ENCODE results near the gene PTGFR.
A peak's percentile ranks its signal among the peaks of the same experiment; 100 is the strongest.

Gene PTGFR, protein sequence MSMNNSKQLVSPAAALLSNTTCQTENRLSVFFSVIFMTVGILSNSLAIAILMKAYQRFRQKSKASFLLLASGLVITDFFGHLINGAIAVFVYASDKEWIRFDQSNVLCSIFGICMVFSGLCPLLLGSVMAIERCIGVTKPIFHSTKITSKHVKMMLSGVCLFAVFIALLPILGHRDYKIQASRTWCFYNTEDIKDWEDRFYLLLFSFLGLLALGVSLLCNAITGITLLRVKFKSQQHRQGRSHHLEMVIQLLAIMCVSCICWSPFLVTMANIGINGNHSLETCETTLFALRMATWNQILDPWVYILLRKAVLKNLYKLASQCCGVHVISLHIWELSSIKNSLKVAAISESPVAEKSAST

DNA sequence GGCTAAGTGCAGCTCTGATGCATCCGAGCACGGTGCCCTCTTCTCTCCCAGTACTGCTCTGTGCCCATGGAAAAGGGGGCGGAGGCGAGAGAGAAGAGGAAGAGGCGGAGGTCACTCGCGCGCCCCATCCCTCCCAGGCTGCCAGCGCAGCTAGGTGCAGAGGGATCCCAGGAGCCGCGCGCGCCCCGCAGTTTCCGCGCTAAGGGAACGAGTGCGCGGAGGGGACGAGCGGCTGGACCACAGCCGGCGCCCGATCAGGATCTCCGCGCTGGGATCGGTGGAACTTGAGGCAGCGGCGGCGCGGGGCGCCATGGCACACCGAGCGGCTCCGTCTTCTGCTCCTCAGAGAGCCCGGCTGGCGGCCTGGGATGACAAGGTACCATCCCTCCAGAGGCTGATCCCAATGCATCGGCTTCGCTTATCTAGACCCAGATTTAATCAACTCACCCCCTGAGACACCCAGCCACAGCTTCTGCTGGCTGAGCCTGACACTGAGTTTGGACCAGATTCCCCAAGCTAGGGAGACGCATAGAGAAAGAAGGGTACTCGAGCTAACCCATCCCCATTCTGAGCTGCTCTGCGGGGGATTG is at the start of gene PTGFR:
Gene PTGFR (plus strand): TSS at position 114 of the 590 bp plus-strand sequence. CDS start 1,770 bp downstream, outside the sequence.
- Histone ChIP-seq H3K4me3 (ENCODE audit: low read depth in 1 of 5, low read length in 5 of 5) (peak within 1 kb of the TSS; percentile 64 to 78 (median 65)), H3K27ac (ENCODE audit: low read depth, low read length) (peak within 1 kb of the TSS; percentile 26), H3K9ac (ENCODE audit: low read length in 5 of 5) (peak within 1 kb of the TSS in 1 of 5 donors; percentile 41), H3K27me3 (ENCODE audit: control insufficient read depth in 5 of 5, insufficient read depth in 4 of 5, low read length in 5 of 5) (peaks cover 0 to 16% (median 12%) of the 10 kb centered on the region in 5 donors), H3K4me1 (ENCODE audit: control insufficient read depth in 5 of 5, insufficient read depth in 5 of 5, low read length in 5 of 5) (peaks cover 0 to 17% (median 15%) of the 10 kb centered on the region in 5 donors), H3K9me3 (ENCODE audit: control insufficient read depth in 5 of 5, low read length in 5 of 5) (no peaks in the 10 kb centered on the region), H3K36me3 (ENCODE audit: control insufficient read depth in 5 of 5, insufficient read depth in 5 of 5, low read length in 5 of 5) (no peaks in the 10 kb centered on the region)

DNA sequence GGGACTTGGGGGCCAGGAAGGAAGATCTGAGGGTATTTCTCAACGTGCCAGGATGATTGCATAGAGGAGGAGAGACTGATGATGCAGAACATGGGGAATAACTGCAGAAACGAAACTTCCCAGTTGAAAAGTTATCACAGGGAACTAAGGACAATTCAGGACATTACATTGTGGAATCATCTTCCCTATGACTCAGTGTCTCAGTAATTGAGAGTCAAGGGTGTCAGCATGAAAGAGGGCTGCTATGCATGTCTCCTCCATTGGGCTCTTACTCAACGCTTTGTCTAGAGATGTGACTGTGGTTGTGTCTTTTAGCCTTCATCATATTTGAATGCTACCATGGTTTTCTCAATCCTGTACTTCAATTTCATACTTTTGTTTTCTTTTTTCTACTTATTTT is 48.9 kb upstream of the PTGFR start:
- H3K9me3 ChIP-seq (ENCODE audit: control insufficient read depth in 5 of 5, low read length in 5 of 5): no peaks in the 10 kb centered on the region
- no peaks in the 10 kb centered on the region for H3K4me1 ChIP-seq (ENCODE audit: control insufficient read depth in 5 of 5, insufficient read depth in 5 of 5, low read length in 5 of 5)
- H3K9ac ChIP-seq (ENCODE audit: low read length in 5 of 5): no peak overlapping the region
- H3K27me3 ChIP-seq (ENCODE audit: control insufficient read depth in 5 of 5, insufficient read depth in 4 of 5, low read length in 5 of 5): no peaks in the 10 kb centered on the region
- H3K27ac ChIP-seq (ENCODE audit: low read depth, low read length): no peak overlapping the region
- H3K36me3 ChIP-seq (ENCODE audit: control insufficient read depth in 5 of 5, insufficient read depth in 5 of 5, low read length in 5 of 5): no peaks in the 10 kb centered on the region
- H3K4me3 ChIP-seq (ENCODE audit: low read depth in 1 of 5, low read length in 5 of 5): no peak overlapping the region

DNA sequence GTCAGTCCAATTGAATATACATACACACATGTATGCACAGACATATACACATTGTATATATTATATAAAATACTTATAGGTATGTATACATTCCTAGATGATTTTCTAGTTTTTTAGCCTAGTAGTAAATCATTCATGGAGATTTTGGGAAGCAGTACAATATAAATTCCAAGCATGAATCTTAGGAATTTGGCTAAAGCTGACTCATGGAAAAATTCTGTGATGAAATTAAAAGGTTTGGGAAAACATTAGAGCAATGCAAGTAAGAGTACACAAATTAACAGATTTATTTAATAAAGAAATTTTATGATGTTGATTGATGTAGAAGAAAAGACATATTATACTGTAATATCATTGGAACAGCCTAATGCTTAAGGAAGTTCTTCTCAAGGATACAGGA is 43.7 kb upstream of the PTGFR start:
- no peak overlapping the region for H3K27ac ChIP-seq (ENCODE audit: low read depth, low read length)

DNA sequence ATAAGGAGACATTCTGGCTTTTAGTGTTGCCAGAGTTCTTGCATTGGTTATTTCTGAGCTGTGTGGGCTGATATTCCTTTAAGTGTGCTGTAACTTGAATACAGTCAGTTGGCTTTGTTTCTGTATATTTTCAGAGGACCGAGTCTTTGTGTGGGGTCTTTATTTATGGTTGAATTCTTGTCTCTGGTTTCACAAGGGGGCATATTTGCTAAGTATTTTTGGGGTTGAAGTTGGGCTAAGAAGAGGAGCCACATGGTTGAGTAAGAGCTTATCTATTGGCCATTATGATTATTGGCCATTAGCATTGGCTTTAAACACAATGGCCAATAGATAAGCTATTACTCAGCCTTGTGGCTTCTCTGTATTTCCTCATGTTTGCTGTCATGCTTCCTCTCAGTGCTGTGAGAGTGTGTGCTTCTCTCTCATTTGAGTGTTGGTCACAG is 26.3 kb upstream of the PTGFR start:
- H3K27ac ChIP-seq (ENCODE audit: low read depth, low read length): no peak overlapping the region
- H3K36me3 ChIP-seq (ENCODE audit: control insufficient read depth in 5 of 5, insufficient read depth in 5 of 5, low read length in 5 of 5): no peaks in the 10 kb centered on the region
- H3K9me3 ChIP-seq (ENCODE audit: control insufficient read depth in 5 of 5, low read length in 5 of 5): peaks cover 0 to 21% (median 15%) of the 10 kb centered on the region in 5 donors
- no peaks in the 10 kb centered on the region for H3K4me1 ChIP-seq (ENCODE audit: control insufficient read depth in 5 of 5, insufficient read depth in 5 of 5, low read length in 5 of 5)
- no peak overlapping the region for H3K9ac ChIP-seq (ENCODE audit: low read length in 5 of 5)
- H3K4me3 ChIP-seq (ENCODE audit: low read depth in 1 of 5, low read length in 5 of 5): no peak overlapping the region
- no peaks in the 10 kb centered on the region for H3K27me3 ChIP-seq (ENCODE audit: control insufficient read depth in 5 of 5, insufficient read depth in 4 of 5, low read length in 5 of 5)

More for the DNA sequence above, 43.7 kb upstream of the PTGFR start:
- peaks cover 0 to 3% (median 0%) of the 10 kb centered on the region in 5 donors for H3K9me3 ChIP-seq (ENCODE audit: control insufficient read depth in 5 of 5, low read length in 5 of 5)
- H3K27me3 ChIP-seq (ENCODE audit: control insufficient read depth in 5 of 5, insufficient read depth in 4 of 5, low read length in 5 of 5): no peaks in the 10 kb centered on the region
- H3K4me1 ChIP-seq (ENCODE audit: control insufficient read depth in 5 of 5, insufficient read depth in 5 of 5, low read length in 5 of 5): no peaks in the 10 kb centered on the region
- no peak overlapping the region for H3K9ac ChIP-seq (ENCODE audit: low read length in 5 of 5)
- H3K4me3 ChIP-seq (ENCODE audit: low read depth in 1 of 5, low read length in 5 of 5): no peak overlapping the region
- no peaks in the 10 kb centered on the region for H3K36me3 ChIP-seq (ENCODE audit: control insufficient read depth in 5 of 5, insufficient read depth in 5 of 5, low read length in 5 of 5)

DNA sequence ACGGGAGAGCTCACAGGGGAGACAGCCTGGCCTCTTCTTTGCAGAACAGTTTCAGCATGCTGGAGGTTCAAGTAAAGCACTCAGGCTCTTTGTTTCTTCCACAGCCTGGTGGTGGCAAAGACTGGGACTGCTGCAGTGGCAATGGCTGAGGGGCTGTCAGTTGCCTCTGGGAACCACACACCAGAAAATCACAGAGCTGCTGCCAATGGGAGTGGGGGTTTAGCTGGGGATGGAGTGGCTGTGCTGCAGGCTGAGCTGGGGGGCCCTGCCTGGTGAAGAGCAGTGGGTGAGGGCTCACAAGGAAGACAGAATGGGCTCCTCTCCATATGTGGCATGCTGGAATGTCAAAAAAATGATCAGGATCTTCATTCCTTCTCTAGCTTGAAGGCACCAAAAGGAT is 25.6 kb upstream of the PTGFR start:
- Histone ChIP-seq H3K27ac (ENCODE audit: low read depth, low read length) (no peak overlapping the region), H3K4me3 (ENCODE audit: low read depth in 1 of 5, low read length in 5 of 5) (no peak overlapping the region), H3K36me3 (ENCODE audit: control insufficient read depth in 5 of 5, insufficient read depth in 5 of 5, low read length in 5 of 5) (no peaks in the 10 kb centered on the region), H3K27me3 (ENCODE audit: control insufficient read depth in 5 of 5, insufficient read depth in 4 of 5, low read length in 5 of 5) (no peaks in the 10 kb centered on the region), H3K4me1 (ENCODE audit: control insufficient read depth in 5 of 5, insufficient read depth in 5 of 5, low read length in 5 of 5) (no peaks in the 10 kb centered on the region), H3K9me3 (ENCODE audit: control insufficient read depth in 5 of 5, low read length in 5 of 5) (peaks cover 0 to 21% (median 15%) of the 10 kb centered on the region in 5 donors), H3K9ac (ENCODE audit: low read length in 5 of 5) (no peak overlapping the region)

DNA sequence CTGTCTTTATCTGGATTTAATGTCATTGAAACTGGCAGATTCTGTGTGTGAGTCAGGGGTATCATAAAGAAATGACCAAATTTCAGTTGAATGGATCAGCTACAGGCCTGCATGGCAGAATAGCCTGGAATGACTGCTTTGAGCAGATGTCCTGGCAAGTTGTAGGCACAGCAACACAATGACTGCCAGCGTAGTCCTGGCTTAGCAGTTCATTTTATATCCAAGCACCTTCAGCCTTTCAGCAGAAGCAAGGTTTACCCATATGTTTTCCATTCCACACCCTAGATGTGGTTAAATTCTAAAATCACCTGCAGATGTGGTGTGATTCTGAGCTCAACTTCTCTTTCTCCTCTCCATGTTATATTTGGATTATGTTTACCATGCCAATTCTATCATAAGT is 22.3 kb upstream of the PTGFR start:
- no peak overlapping the region for H3K4me3 ChIP-seq (ENCODE audit: low read depth in 1 of 5, low read length in 5 of 5)
- no peak overlapping the region for H3K27ac ChIP-seq (ENCODE audit: low read depth, low read length)
- no peak overlapping the region for H3K9ac ChIP-seq (ENCODE audit: low read length in 5 of 5)

DNA sequence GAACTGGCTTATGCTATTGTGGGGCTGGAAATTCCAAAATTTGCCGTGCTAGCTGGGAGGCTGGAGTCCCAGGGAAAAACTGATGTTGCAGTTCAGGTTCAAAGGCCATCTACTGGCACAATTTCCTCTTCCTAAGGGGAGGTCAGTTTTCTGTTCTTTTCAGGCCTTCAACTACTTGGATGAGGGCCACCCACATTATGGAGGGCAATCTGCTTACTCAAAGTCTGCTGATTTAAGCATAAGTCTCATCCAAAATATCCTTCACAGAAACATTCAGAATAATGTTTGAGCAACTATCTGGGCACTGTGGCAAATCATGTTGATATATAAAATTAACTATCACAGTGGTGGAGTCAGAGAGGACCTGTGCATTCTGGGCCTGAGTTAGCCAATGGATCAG is 21.2 kb upstream of the PTGFR start:
- H3K4me3 ChIP-seq (ENCODE audit: low read depth in 1 of 5, low read length in 5 of 5): no peak overlapping the region
- H3K4me1 ChIP-seq (ENCODE audit: control insufficient read depth in 5 of 5, insufficient read depth in 5 of 5, low read length in 5 of 5): no peaks in the 10 kb centered on the region
- H3K9me3 ChIP-seq (ENCODE audit: control insufficient read depth in 5 of 5, low read length in 5 of 5): no peaks in the 10 kb centered on the region
- H3K9ac ChIP-seq (ENCODE audit: low read length in 5 of 5): no peak overlapping the region
- no peaks in the 10 kb centered on the region for H3K36me3 ChIP-seq (ENCODE audit: control insufficient read depth in 5 of 5, insufficient read depth in 5 of 5, low read length in 5 of 5)
- no peaks in the 10 kb centered on the region for H3K27me3 ChIP-seq (ENCODE audit: control insufficient read depth in 5 of 5, insufficient read depth in 4 of 5, low read length in 5 of 5)
- H3K27ac ChIP-seq (ENCODE audit: low read depth, low read length): no peak overlapping the region

More for the DNA sequence above, 22.3 kb upstream of the PTGFR start:
- no peaks in the 10 kb centered on the region for H3K27me3 ChIP-seq (ENCODE audit: control insufficient read depth in 5 of 5, insufficient read depth in 4 of 5, low read length in 5 of 5)
- H3K4me1 ChIP-seq (ENCODE audit: control insufficient read depth in 5 of 5, insufficient read depth in 5 of 5, low read length in 5 of 5): no peaks in the 10 kb centered on the region
- peaks cover 0 to 2% (median 0%) of the 10 kb centered on the region in 5 donors for H3K9me3 ChIP-seq (ENCODE audit: control insufficient read depth in 5 of 5, low read length in 5 of 5)
- H3K36me3 ChIP-seq (ENCODE audit: control insufficient read depth in 5 of 5, insufficient read depth in 5 of 5, low read length in 5 of 5): no peaks in the 10 kb centered on the region

DNA sequence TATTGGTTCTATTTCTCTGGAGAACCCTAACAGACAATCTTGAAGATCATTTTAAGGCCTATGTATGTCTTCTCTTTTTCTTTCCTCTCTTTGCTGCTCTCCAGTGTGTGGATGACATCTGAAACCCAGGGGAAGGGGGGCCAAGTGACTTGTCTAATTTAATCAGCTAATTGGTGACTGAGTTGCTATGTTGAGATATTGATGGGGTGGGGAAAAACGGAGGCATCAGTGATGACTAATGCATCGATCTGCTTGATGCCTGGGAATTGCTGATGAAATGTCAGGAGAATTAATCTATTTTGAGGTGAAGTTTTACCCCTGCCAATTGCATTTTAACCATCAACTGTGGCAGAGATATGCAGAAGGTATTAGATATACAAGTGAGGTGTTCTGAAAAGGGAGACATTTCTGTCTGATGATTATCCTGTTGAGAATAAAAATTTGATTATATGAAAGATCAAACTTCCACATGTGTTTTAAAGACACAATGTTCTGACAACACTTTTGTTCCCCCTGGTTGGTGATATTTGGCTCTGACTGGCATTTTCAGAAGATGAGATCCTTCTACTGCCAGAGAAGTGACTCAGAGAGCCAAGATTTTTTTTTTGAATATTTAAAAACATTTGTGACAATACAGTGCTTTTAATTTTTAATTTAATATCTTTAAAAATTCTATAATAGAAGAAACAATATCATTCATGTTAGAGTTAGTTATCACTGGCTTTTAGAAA is 18.7 kb upstream of the PTGFR start:
- no peaks in the 10 kb centered on the region for H3K36me3 ChIP-seq (ENCODE audit: control insufficient read depth in 5 of 5, insufficient read depth in 5 of 5, low read length in 5 of 5)
- H3K27ac ChIP-seq (ENCODE audit: low read depth, low read length): no peak overlapping the region
- H3K27me3 ChIP-seq (ENCODE audit: control insufficient read depth in 5 of 5, insufficient read depth in 4 of 5, low read length in 5 of 5): no peaks in the 10 kb centered on the region
- no peak overlapping the region for H3K4me3 ChIP-seq (ENCODE audit: low read depth in 1 of 5, low read length in 5 of 5)
- no peak overlapping the region for H3K9ac ChIP-seq (ENCODE audit: low read length in 5 of 5)
- peaks cover 0 to 7% (median 4%) of the 10 kb centered on the region in 5 donors for H3K4me1 ChIP-seq (ENCODE audit: control insufficient read depth in 5 of 5, insufficient read depth in 5 of 5, low read length in 5 of 5)
- H3K9me3 ChIP-seq (ENCODE audit: control insufficient read depth in 5 of 5, low read length in 5 of 5): no peaks in the 10 kb centered on the region

DNA sequence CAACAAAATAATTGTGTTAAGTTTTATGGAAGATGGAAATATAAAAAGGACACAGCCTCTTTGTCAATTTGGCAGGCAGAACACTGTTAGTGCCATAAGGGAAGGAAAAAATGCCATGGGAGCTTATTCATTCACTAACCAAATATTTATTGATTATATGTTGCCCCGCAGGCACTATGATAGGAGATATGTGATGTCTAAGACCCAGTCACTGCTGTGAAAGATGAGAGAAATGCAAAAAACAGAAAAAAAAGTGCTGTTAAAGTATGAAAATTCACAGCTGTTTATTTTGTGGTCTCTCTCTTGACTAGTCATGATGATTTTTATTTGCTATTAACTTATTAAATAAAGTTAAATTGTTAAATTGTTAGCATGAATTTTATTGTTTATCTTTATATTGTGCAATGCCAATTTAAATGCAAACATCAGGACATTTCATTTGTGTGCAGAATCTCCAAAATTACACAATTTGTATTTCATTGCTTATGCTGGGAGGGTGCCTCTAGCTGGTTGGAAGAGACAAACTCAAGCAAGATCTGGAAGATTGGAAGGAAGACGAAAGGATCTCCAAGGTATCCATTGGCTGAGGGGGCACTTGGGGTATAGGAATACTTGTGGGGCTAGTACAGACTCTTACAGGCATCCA is 17.8 kb upstream of the PTGFR start:
- no peak overlapping the region for H3K4me3 ChIP-seq (ENCODE audit: low read depth in 1 of 5, low read length in 5 of 5)
- H3K9me3 ChIP-seq (ENCODE audit: control insufficient read depth in 5 of 5, low read length in 5 of 5): no peaks in the 10 kb centered on the region
- H3K27ac ChIP-seq (ENCODE audit: low read depth, low read length): no peak overlapping the region
- no peak overlapping the region for H3K9ac ChIP-seq (ENCODE audit: low read length in 5 of 5)
- peaks cover 0 to 7% (median 4%) of the 10 kb centered on the region in 5 donors for H3K4me1 ChIP-seq (ENCODE audit: control insufficient read depth in 5 of 5, insufficient read depth in 5 of 5, low read length in 5 of 5)
- no peaks in the 10 kb centered on the region for H3K36me3 ChIP-seq (ENCODE audit: control insufficient read depth in 5 of 5, insufficient read depth in 5 of 5, low read length in 5 of 5)
- no peaks in the 10 kb centered on the region for H3K27me3 ChIP-seq (ENCODE audit: control insufficient read depth in 5 of 5, insufficient read depth in 4 of 5, low read length in 5 of 5)

Measured in subcutaneous abdominal adipose tissue (tissue), 5 donors.